ENCODE data around the gene MRPL27. TPM values are rescaled to one million over a fixed set of nuclear protein-coding genes. Genes with fewer than 3 reads are reported as not detected.

The MRPL27 gene
- total RNA-seq, 2 experiments from 2014 or later = 68.8 to 80.2 TPM

- Histone ChIP-seq H3K4me1 (ENCODE audit: insufficient read depth, low read length, poor library complexity, severe bottlenecking) (peaks cover 16% of the 10 kb centered on the region), H3K4me2 (ENCODE audit: low read length) (peak overlapping the region; percentile 98), H2AFZ (ENCODE audit: low read length) (no peak overlapping the region; the same call in 1 of the 2 replicates), H3K79me2 (ENCODE audit: insufficient read depth, low read depth, low read length) (no peaks in the 10 kb centered on the region; the same call in 1 of the 2 replicates), H3K4me3 (ENCODE audit: low read depth, low read length, poor library complexity, severe bottlenecking) (peak overlapping the region; percentile 82), H3K9me3 (ENCODE audit: low read length) (no peaks in the 10 kb centered on the region), H3K9me2 (ENCODE audit: insufficient read depth, low read length) (no peaks in the 10 kb centered on the region), H3K27ac (ENCODE audit: low read depth, low read length, poor library complexity, severe bottlenecking) (no peak overlapping the region), H3K36me3 (ENCODE audit: insufficient read depth, low read length) (no peaks in the 10 kb centered on the region), H4K20me1 (ENCODE audit: insufficient read depth, low read length) (no peaks in the 10 kb centered on the region)
- intact Hi-C loops (cut with micrococcal nuclease; ENCODE audit: unreplicated experiment) = loop anchor here (5.0 kb wide), 1 partner anchor 130 kb away; the partner anchor contains the start of gene RSAD1
- POLR2A ChIA-PET = interaction anchor here (1.3 kb wide), 1 partner anchor 14 kb away, joined by 4 read pairs; no protein-coding TSS in a partner anchor
- DNase-seq (ENCODE audit: low spot score) = no peak
- CTCF ChIA-PET (ENCODE audit: unreplicated experiment) = no interaction called here
- TF ChIP-seq CTCF (conservative IDR thresholded peaks at IDR 0.05; ENCODE audit: low read length) (no peak), EZH2phosphoT487 (IDR thresholded peaks at IDR 0.05; ENCODE audit: borderline replicate concordance, low read depth, low read length) (no peak)
- BruUV-seq (replicated peaks) = no TSS peak
These were observed 25.7 kb downstream of the MRPL27 start for GRCh38 chr17:50347117-50347893.

- Histone ChIP-seq H3K4me1 (ENCODE audit: insufficient read depth, low read length, poor library complexity, severe bottlenecking) (peaks cover 16% of the 10 kb centered on the region), H3K27ac (ENCODE audit: low read depth, low read length, poor library complexity, severe bottlenecking) (no peak overlapping the region), H3K36me3 (ENCODE audit: insufficient read depth, low read length) (no peaks in the 10 kb centered on the region), H2AFZ (ENCODE audit: low read length) (peak overlapping the region; percentile 47; the same call in 1 of the 2 replicates), H3K9me3 (ENCODE audit: low read length) (no peaks in the 10 kb centered on the region), H4K20me1 (ENCODE audit: insufficient read depth, low read length) (no peaks in the 10 kb centered on the region), H3K79me2 (ENCODE audit: insufficient read depth, low read depth, low read length) (no peaks in the 10 kb centered on the region; the same call in 1 of the 2 replicates), H3K9me2 (ENCODE audit: insufficient read depth, low read length) (no peaks in the 10 kb centered on the region), H3K4me3 (ENCODE audit: low read depth, low read length, poor library complexity, severe bottlenecking) (peak overlapping the region; percentile 82), H3K4me2 (ENCODE audit: low read length) (peak overlapping the region; percentile 98)
- POLR2A ChIA-PET = interaction anchor here (1.3 kb wide), 1 partner anchor 15 kb away, joined by 4 read pairs; no protein-coding TSS in a partner anchor
- CTCF ChIA-PET (ENCODE audit: unreplicated experiment) = no interaction called here
- TF ChIP-seq EZH2phosphoT487 (IDR thresholded peaks at IDR 0.05; ENCODE audit: borderline replicate concordance, low read depth, low read length) (no peak), CTCF (conservative IDR thresholded peaks at IDR 0.05; ENCODE audit: low read length) (no peak)
- no TSS peak for BruUV-seq (replicated peaks)
- DNase-seq (ENCODE audit: low spot score) = no peak
- intact Hi-C loops (cut with micrococcal nuclease; ENCODE audit: unreplicated experiment) = loop anchor here (5.0 kb wide), 1 partner anchor 131 kb away; the partner anchor contains the start of gene RSAD1
These were observed 26.5 kb downstream of the MRPL27 start for GRCh38 chr17:50346313-50347116.

Data from OCI-LY7 (cell line).